Kidney (tissue), 14 donors: ENCODE results near the gene FMN2. TPM values are rescaled to one million over a fixed set of nuclear protein-coding genes. Genes with fewer than 3 reads are reported as not detected.
A peak's percentile ranks its signal among the peaks of the same experiment; 100 is the strongest.

Experiments
- DNase-seq, 5 donors: peaks; one replicate each; pipeline ENCODE4 v3.0.0-alpha.2; 2013 to 2020
- FAIRE-seq: peaks from 2 replicates; lab custom pipeline; 2012; peaks lifted over from hg19 to GRCh38; lab: Jason Lieb, UNC
- H3K27ac ChIP-seq, 2 donors: one replicate each; pipeline ENCODE4 v1.7.0; 2013; ENCODE audit warnings: low read depth in 2 of 2, low read length in 2 of 2, inconsistent platforms in 1 of 2
- H3K27me3 ChIP-seq: one replicate; pipeline ENCODE4 v1.7.1; 2013; ENCODE audit warnings: low read length, inconsistent platforms; ENCODE audit not compliant: control insufficient read depth, insufficient read depth
- H3K36me3 ChIP-seq, 3 donors: one replicate each; pipeline versions ENCODE4 v1.7.0 to v1.7.1; 2013; ENCODE audit warnings: low read length in 3 of 3, control low read depth in 1 of 3, inconsistent platforms in 1 of 3; ENCODE audit not compliant: insufficient read depth in 3 of 3, control insufficient read depth in 2 of 3
- H3K4me1 ChIP-seq, 3 donors: one replicate each; pipeline versions ENCODE4 v1.7.0 to v1.7.1; 2013; ENCODE audit warnings: low read length in 3 of 3, inconsistent platforms in 1 of 3, low read depth in 1 of 3; ENCODE audit not compliant: control insufficient read depth in 2 of 3, insufficient read depth in 2 of 3
- H3K4me3 ChIP-seq, 3 donors: one replicate each; pipeline versions ENCODE4 v1.7.0 to v1.8.1; 2013; ENCODE audit warnings: low read length in 3 of 3, control low read depth in 1 of 3, inconsistent platforms in 1 of 3
- H3K9ac ChIP-seq, 3 donors: one replicate each; pipeline versions ENCODE4 v1.7.0 to v1.7.1; 2013; ENCODE audit warnings: low read length in 3 of 3, control low read depth in 1 of 3, inconsistent platforms in 1 of 3
- H3K9me3 ChIP-seq, 3 donors: one replicate each; pipeline versions ENCODE4 v1.7.0 to v1.7.1; 2013; ENCODE audit warnings: low read length in 3 of 3, control low read depth in 1 of 3, inconsistent platforms in 1 of 3; ENCODE audit not compliant: control insufficient read depth in 2 of 3, insufficient read depth in 1 of 3
- intact Hi-C: fragments of 100-400 bp; cut with DNase I; formaldehyde crosslinking; loops from one replicate; pipeline ENCODE4 v1.11.1; 2022
- polyA plus RNA-seq: library from polyadenylated mRNA; stranded (reverse); fragments of 350-450 nt; fragmentation: Illumina TruSeq; extraction: RNeasy Lipid Tissue Mini Kit (QIAGEN cat#74804); gene quantifications from one replicate; pipeline ENCODE4 v1.2.3, GENCODE V29; 2014; ENCODE audit warnings: low read depth, low replicate concordance; ENCODE audit not compliant: insufficient read depth
- total RNA-seq: library from RNA; stranded (reverse); fragmentation: NEBNext Ultra II Directional; extraction: Animal tissue kit (Norgen Biotek cat#: 25700); gene quantifications from one replicate; pipeline ENCODE4 v1.2.1, GENCODE V29; 2021
- TF ChIP-seq, protein P1 (sequence below): IDR thresholded peaks from 3 replicates; pipeline ENCODE4 v1.5.1; 2012; ENCODE audit warnings: mild to moderate bottlenecking, moderate library complexity, borderline replicate concordance; ENCODE audit not compliant: insufficient read depth; ENCODE audit errors: extremely low read depth
- donor health status: control.
- donor health status: control.
- donor health status: control.
- donor health status: control.
- donor health status: control.
- donor health status: DM: yes; HTN: yes; CAD: no.
- donor health status: Normal renal cell carcinoma (clear cell type).

FMN2 gene
- total and polyA plus RNA-seq, 2 donors from 2014 or later: 0.06 to 3.4 TPM

DNA sequence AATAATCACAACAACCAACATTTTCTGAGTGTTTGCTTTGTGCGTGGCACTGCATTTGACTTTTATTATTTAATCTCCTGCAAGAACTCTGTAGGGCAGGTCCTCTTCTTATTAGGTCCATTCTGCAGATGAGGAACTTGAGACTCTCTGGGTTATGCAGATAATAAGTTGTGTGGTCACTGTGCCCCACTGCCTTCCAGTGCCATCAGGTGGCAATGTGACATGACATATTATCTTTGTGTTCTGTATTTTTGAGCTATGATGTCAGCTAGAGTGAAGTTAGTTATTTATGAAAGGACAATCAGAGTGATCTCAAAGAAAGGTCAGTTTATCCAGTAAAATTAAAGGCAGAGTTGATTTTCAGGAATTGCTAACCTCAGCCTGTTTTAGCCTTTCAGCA lies 196.0 kb downstream of the FMN2 start:
- no peak overlapping the region for H3K9ac ChIP-seq
- H3K4me1 ChIP-seq: no peaks in the 10 kb centered on the region
- H3K4me3 ChIP-seq: no peak overlapping the region
- DNase-seq (no peak), FAIRE-seq (no peak)
- intact Hi-C loops: no loop called here
- no peak overlapping the region for H3K27ac ChIP-seq
- TF ChIP-seq, protein P1, sequence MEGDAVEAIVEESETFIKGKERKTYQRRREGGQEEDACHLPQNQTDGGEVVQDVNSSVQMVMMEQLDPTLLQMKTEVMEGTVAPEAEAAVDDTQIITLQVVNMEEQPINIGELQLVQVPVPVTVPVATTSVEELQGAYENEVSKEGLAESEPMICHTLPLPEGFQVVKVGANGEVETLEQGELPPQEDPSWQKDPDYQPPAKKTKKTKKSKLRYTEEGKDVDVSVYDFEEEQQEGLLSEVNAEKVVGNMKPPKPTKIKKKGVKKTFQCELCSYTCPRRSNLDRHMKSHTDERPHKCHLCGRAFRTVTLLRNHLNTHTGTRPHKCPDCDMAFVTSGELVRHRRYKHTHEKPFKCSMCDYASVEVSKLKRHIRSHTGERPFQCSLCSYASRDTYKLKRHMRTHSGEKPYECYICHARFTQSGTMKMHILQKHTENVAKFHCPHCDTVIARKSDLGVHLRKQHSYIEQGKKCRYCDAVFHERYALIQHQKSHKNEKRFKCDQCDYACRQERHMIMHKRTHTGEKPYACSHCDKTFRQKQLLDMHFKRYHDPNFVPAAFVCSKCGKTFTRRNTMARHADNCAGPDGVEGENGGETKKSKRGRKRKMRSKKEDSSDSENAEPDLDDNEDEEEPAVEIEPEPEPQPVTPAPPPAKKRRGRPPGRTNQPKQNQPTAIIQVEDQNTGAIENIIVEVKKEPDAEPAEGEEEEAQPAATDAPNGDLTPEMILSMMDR: no peak
- H3K27me3 ChIP-seq: no peaks in the 10 kb centered on the region
- no peaks in the 10 kb centered on the region for H3K36me3 ChIP-seq
- H3K9me3 ChIP-seq: no peaks in the 10 kb centered on the region

DNA sequence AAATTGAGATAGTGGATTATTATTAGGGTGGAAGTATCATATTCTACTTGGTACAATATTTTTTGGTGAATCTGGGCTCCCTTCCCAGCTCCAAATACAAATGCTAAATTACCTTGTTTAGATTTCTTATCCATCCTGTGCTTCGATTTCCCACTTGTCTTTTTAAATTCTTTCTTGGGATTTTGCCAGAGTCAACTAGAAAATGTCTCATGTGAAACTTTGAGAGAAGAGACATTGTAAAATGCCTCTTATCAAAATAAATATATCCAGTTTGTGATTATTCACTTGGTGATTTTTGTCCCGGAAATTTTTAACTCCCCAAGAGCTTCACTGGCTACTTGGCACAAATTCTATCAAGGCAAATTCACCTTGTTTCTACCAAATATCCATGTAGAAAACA lies 202.0 kb downstream of the FMN2 start:
- Histone ChIP-seq H3K36me3 (no peaks in the 10 kb centered on the region), H3K9ac (no peak overlapping the region), H3K4me1 (no peaks in the 10 kb centered on the region), H3K27ac (no peak overlapping the region), H3K4me3 (no peak overlapping the region), H3K9me3 (no peaks in the 10 kb centered on the region), H3K27me3 (no peaks in the 10 kb centered on the region)
- DNase-seq (no peak), FAIRE-seq (no peak)
- intact Hi-C loops: no loop called here
- TF ChIP-seq, protein P1: no peak

DNA sequence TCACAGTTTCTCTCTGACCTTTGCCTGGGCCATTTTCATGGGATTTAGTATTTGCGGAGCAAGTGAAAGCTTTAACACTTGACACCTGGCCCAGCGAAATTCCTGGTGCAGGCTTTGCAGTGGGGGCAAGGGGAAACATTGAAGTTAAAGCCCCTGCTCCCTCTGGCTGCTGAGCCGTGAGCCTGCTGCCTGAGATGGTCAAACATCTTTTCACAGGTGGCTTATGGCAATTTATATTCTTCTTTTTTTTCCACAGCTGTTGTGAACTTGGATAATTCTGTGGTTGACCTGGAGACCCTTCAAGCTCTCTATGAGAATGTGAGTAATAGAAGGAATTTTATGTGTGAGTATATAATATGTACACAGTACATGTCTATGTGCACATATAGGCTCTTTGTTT lies 202.9 kb downstream of the FMN2 start:
- Histone ChIP-seq H3K36me3 (no peaks in the 10 kb centered on the region), H3K27me3 (no peaks in the 10 kb centered on the region), H3K4me1 (no peaks in the 10 kb centered on the region), H3K9ac (no peak overlapping the region), H3K9me3 (peaks cover 0 to 1% (median 0%) of the 10 kb centered on the region in 3 donors), H3K27ac (no peak overlapping the region), H3K4me3 (no peak overlapping the region)
- intact Hi-C loops: no loop called here
- TF ChIP-seq, protein P1: no peak
- no peak for FAIRE-seq
- DNase-seq: peak in 2 of 5 donors; percentile 12 to 28

DNA sequence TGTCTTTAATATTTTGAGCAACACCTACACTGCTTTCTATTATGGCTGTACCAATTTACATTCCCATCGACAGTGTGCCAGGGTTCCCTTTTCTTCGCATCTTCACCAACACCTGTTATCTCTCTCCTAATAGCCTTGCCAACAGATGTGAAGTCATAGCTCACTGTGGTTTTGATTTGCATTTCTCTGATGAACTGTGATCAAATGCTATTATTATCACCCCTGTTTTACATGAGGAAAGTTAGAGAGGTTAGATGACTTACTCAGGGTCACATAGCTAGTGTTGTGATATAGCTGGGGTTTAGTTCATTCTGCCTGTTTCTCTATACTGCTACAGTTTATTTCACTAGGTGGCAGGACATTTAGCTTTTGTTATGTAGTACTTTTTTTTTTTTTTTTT lies 204.1 kb downstream of the FMN2 start:
- peaks cover 0 to 2% (median 0%) of the 10 kb centered on the region in 3 donors for H3K9me3 ChIP-seq
- intact Hi-C loops: no loop called here
- FAIRE-seq: no peak
- H3K36me3 ChIP-seq: no peaks in the 10 kb centered on the region
- TF ChIP-seq, protein P1: no peak
- no peak overlapping the region for H3K4me3 ChIP-seq
- no peaks in the 10 kb centered on the region for H3K27me3 ChIP-seq
- no peak overlapping the region for H3K9ac ChIP-seq
- no peaks in the 10 kb centered on the region for H3K4me1 ChIP-seq
- H3K27ac ChIP-seq: no peak overlapping the region
- DNase-seq: no peak
